ENCODE results near the gene TFF3. TPM values are rescaled to one million over a fixed set of nuclear protein-coding genes. Genes with fewer than 3 reads are reported as not detected.

Gene TFF3
- total and polyA plus RNA-seq, 2 experiments from 2014 or later = not detected

- no peak for DNase-seq
- H3F3A ChIP-seq (ENCODE audit: insufficient read depth) = no peaks in the 10 kb centered on the region
- H3K4me1 ChIP-seq (ENCODE audit: insufficient read depth) = no peaks in the 10 kb centered on the region
- no peak overlapping the region for H3K4me2 ChIP-seq (ENCODE audit: unreplicated experiment)
- H3K9me3 ChIP-seq (ENCODE audit: low read depth) = no peaks in the 10 kb centered on the region
- no peak for TF ChIP-seq EZH2phosphoT487 (IDR thresholded peaks at IDR 0.05; ENCODE audit: insufficient read depth, low read depth)
- TF ChIP-seq EZH2 (IDR thresholded peaks at IDR 0.05; ENCODE audit: insufficient read depth, poor library complexity, severe bottlenecking) = no peak
- WGBS, 2 experiments (ENCODE audit: low coverage in 1 of 2, low lambda C conversion rate in 2 of 2, missing lambda C conversion rate in 2 of 2) = 61 to 66% methylated on average over 9 of the region's 9 CpGs
- H4K20me1 ChIP-seq (ENCODE audit: insufficient read depth) = no peaks in the 10 kb centered on the region
- H3K4me3 ChIP-seq = no peak overlapping the region
- H2AFZ ChIP-seq = no peak overlapping the region
- in situ Hi-C loops (cut with MboI) = no loop called here
- no peak overlapping the region for H3K27ac ChIP-seq
- peaks cover 20% of the 10 kb centered on the region for H3K27me3 ChIP-seq (replicated peaks; ENCODE audit: insufficient read depth)
- no peak overlapping the region for H3K9ac ChIP-seq
- H3K9me2 ChIP-seq (ENCODE audit: insufficient read depth) = no peaks in the 10 kb centered on the region
- no peaks in the 10 kb centered on the region for H3K36me3 ChIP-seq (ENCODE audit: low read depth)
- no peaks in the 10 kb centered on the region for H3K79me2 ChIP-seq (ENCODE audit: insufficient read depth)
These were observed 14.3 kb downstream of the TFF3 start for GRCh38 chr21:42300956-42301355.

GRCh38 chr21:42300045-42300583 lies 15.1 kb downstream of the TFF3 start:
- Histone ChIP-seq H3K4me1 (ENCODE audit: insufficient read depth) (no peaks in the 10 kb centered on the region), H3K4me3 (no peak overlapping the region), H3K79me2 (ENCODE audit: insufficient read depth) (no peaks in the 10 kb centered on the region), H3K27me3 (replicated peaks; ENCODE audit: insufficient read depth) (peaks cover 20% of the 10 kb centered on the region), H4K20me1 (ENCODE audit: insufficient read depth) (no peaks in the 10 kb centered on the region), H3K4me2 (ENCODE audit: unreplicated experiment) (no peak overlapping the region), H3K36me3 (ENCODE audit: low read depth) (no peaks in the 10 kb centered on the region), H3K9ac (no peak overlapping the region), H3K9me2 (ENCODE audit: insufficient read depth) (no peaks in the 10 kb centered on the region), H3K9me3 (ENCODE audit: low read depth) (no peaks in the 10 kb centered on the region), H2AFZ (no peak overlapping the region), H3K27ac (no peak overlapping the region), H3F3A (ENCODE audit: insufficient read depth) (no peaks in the 10 kb centered on the region)
- in situ Hi-C loops (cut with MboI) = no loop called here
- no peak for DNase-seq
- TF ChIP-seq EZH2phosphoT487 (IDR thresholded peaks at IDR 0.05; ENCODE audit: insufficient read depth, low read depth) = no peak
- TF ChIP-seq EZH2 (IDR thresholded peaks at IDR 0.05; ENCODE audit: insufficient read depth, poor library complexity, severe bottlenecking) = no peak
- 44 to 49% methylated on average over 7 of the region's 7 CpGs for WGBS, 2 experiments (ENCODE audit: low coverage in 1 of 2, low lambda C conversion rate in 2 of 2, missing lambda C conversion rate in 2 of 2)

- no peak for TF ChIP-seq EZH2 (IDR thresholded peaks at IDR 0.05; ENCODE audit: insufficient read depth, poor library complexity, severe bottlenecking)
- TF ChIP-seq EZH2phosphoT487 (IDR thresholded peaks at IDR 0.05; ENCODE audit: insufficient read depth, low read depth) = no peak
- in situ Hi-C loops (cut with MboI) = no loop called here
- Histone ChIP-seq H3K27ac (no peak overlapping the region), H4K20me1 (ENCODE audit: insufficient read depth) (no peaks in the 10 kb centered on the region), H3K27me3 (replicated peaks; ENCODE audit: insufficient read depth) (peaks cover 20% of the 10 kb centered on the region), H3K79me2 (ENCODE audit: insufficient read depth) (no peaks in the 10 kb centered on the region), H3K36me3 (ENCODE audit: low read depth) (no peaks in the 10 kb centered on the region), H3K9ac (no peak overlapping the region), H3K9me2 (ENCODE audit: insufficient read depth) (no peaks in the 10 kb centered on the region), H3K4me2 (ENCODE audit: unreplicated experiment) (no peak overlapping the region), H3K4me3 (no peak overlapping the region), H3F3A (ENCODE audit: insufficient read depth) (no peaks in the 10 kb centered on the region), H3K9me3 (ENCODE audit: low read depth) (no peaks in the 10 kb centered on the region), H2AFZ (no peak overlapping the region), H3K4me1 (ENCODE audit: insufficient read depth) (no peaks in the 10 kb centered on the region)
- WGBS, 2 experiments (ENCODE audit: low coverage in 1 of 2, low lambda C conversion rate in 2 of 2, missing lambda C conversion rate in 2 of 2) = 54 to 55% methylated on average over 20 of the region's 20 CpGs
- no peak for DNase-seq
These were observed 15.7 kb downstream of the TFF3 start for GRCh38 chr21:42299324-42300044.

DNA sequence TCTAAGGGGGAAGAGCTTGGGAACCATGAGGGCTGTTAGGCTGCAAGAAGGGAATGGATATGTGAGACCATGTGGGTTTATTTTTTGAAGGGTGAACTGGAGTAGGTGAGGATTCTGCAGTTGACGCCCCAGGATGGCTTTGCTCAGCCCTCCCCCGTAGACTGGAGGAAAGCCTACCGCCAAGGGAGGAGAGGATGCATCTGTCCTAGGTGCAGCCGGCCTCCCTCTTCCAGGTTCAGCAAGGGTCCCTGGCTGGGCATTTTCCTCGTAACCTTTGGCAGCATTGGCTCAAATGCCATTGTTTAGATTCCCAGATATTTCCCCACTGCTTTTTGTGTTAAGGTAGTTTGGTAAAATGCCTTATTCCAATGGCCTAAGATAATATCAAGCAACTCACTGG lies 16.6 kb downstream of the TFF3 start:
- H2AFZ ChIP-seq = no peak overlapping the region
- H3K27ac ChIP-seq = no peak overlapping the region
- H3K9me2 ChIP-seq (ENCODE audit: insufficient read depth) = no peaks in the 10 kb centered on the region
- no peak overlapping the region for H3K4me2 ChIP-seq (ENCODE audit: unreplicated experiment)
- H3K9ac ChIP-seq = no peak overlapping the region
- H3K36me3 ChIP-seq (ENCODE audit: low read depth) = no peaks in the 10 kb centered on the region
- H3F3A ChIP-seq (ENCODE audit: insufficient read depth) = no peaks in the 10 kb centered on the region
- in situ Hi-C loops (cut with MboI) = no loop called here
- H3K9me3 ChIP-seq (ENCODE audit: low read depth) = no peaks in the 10 kb centered on the region
- TF ChIP-seq EZH2phosphoT487 (IDR thresholded peaks at IDR 0.05; ENCODE audit: insufficient read depth, low read depth) (no peak), EZH2 (IDR thresholded peaks at IDR 0.05; ENCODE audit: insufficient read depth, poor library complexity, severe bottlenecking) (no peak)
- H3K4me3 ChIP-seq = no peak overlapping the region
- 57 to 65% methylated on average over 5 of the region's 5 CpGs for WGBS, 2 experiments (ENCODE audit: low coverage in 1 of 2, low lambda C conversion rate in 2 of 2, missing lambda C conversion rate in 2 of 2)
- no peaks in the 10 kb centered on the region for H4K20me1 ChIP-seq (ENCODE audit: insufficient read depth)
- DNase-seq = no peak
- H3K4me1 ChIP-seq (ENCODE audit: insufficient read depth) = no peaks in the 10 kb centered on the region
- H3K27me3 ChIP-seq (replicated peaks; ENCODE audit: insufficient read depth) = peaks cover 15% of the 10 kb centered on the region; the same call in 1 of the 2 replicates
- H3K79me2 ChIP-seq (ENCODE audit: insufficient read depth) = no peaks in the 10 kb centered on the region
